ENCODE measurements around the gene WDR48.

- TF ChIP-seq POLR2AphosphoS5 (IDR thresholded peaks at IDR 0.05; ENCODE audit: low read depth, low read length), result no peak
- no peak for TF ChIP-seq TAF1 (IDR thresholded peaks at IDR 0.05; ENCODE audit: borderline replicate concordance, low read depth, low read length)
- TF ChIP-seq POLR2A (IDR thresholded peaks at IDR 0.05; ENCODE audit: low read depth, low read length), result no peak
Observed at GRCh38 chr3:39021465-39022285, 30.1 kb upstream of the WDR48 start.
